ENCODE data around the gene PRKAR2B. TPM values are rescaled to one million over a fixed set of nuclear protein-coding genes. Genes with fewer than 3 reads are reported as not detected.
"Not testable (repeated sequence)": the region's sequence is repeated elsewhere in the genome, so short reads cannot be mapped to it uniquely, and the experiment has no call there.

PRKAR2B gene
- total RNA-seq, 1 experiment from 2014 or later: 14.3 TPM

GRCh38 chr7:107099154-107099553 is 54.6 kb downstream of the PRKAR2B start:
- H3K4me3 ChIP-seq; H3K27ac ChIP-seq; H3K27me3 ChIP-seq; H3K4me1 ChIP-seq; H3K36me3 ChIP-seq; DNase-seq; H3K9me3 ChIP-seq (replicated peaks): not testable (repeated sequence)

GRCh38 chr7:107100824-107101223 is 56.3 kb downstream of the PRKAR2B start:
- Histone ChIP-seq H3K4me3 (no peak overlapping the region), H3K36me3 (no peaks in the 10 kb centered on the region), H3K27me3 (no peaks in the 10 kb centered on the region), H3K4me1 (no peaks in the 10 kb centered on the region), H3K27ac (no peak overlapping the region), H3K9me3 (replicated peaks) (no peaks in the 10 kb centered on the region)
- DNase-seq: no peak

- H3K27me3 ChIP-seq: no peaks in the 10 kb centered on the region
- H3K9me3 ChIP-seq (replicated peaks): no peaks in the 10 kb centered on the region
- H3K27ac ChIP-seq: no peak overlapping the region
- no peak for DNase-seq
- no peak overlapping the region for H3K4me3 ChIP-seq
- no peaks in the 10 kb centered on the region for H3K36me3 ChIP-seq
- no peaks in the 10 kb centered on the region for H3K4me1 ChIP-seq
Measured at GRCh38 chr7:107103369-107103768, 58.9 kb downstream of the PRKAR2B start.

- Histone ChIP-seq H3K27me3 (no peaks in the 10 kb centered on the region), H3K36me3 (no peaks in the 10 kb centered on the region), H3K9me3 (replicated peaks) (no peaks in the 10 kb centered on the region), H3K4me3 (no peak overlapping the region), H3K27ac (no peak overlapping the region), H3K4me1 (no peaks in the 10 kb centered on the region)
- DNase-seq: no peak
Measured at GRCh38 chr7:107104801-107105200, 60.3 kb downstream of the PRKAR2B start.

GRCh38 chr7:107105591-107106245 is 61.2 kb downstream of the PRKAR2B start:
- Histone ChIP-seq H3K9me3 (replicated peaks) (no peaks in the 10 kb centered on the region), H3K4me3 (no peak overlapping the region), H3K27me3 (no peaks in the 10 kb centered on the region), H3K27ac (no peak overlapping the region), H3K4me1 (no peaks in the 10 kb centered on the region), H3K36me3 (no peaks in the 10 kb centered on the region)
- DNase-seq: no peak

- no peak overlapping the region for H3K27ac ChIP-seq
- H3K9me3 ChIP-seq (replicated peaks): no peaks in the 10 kb centered on the region
- no peaks in the 10 kb centered on the region for H3K4me1 ChIP-seq
- no peaks in the 10 kb centered on the region for H3K36me3 ChIP-seq
- no peaks in the 10 kb centered on the region for H3K27me3 ChIP-seq
- H3K4me3 ChIP-seq: no peak overlapping the region
- DNase-seq: no peak
Measured at GRCh38 chr7:107108793-107109371, 64.4 kb downstream of the PRKAR2B start.

GRCh38 chr7:107109955-107110354 is 65.5 kb downstream of the PRKAR2B start:
- Histone ChIP-seq H3K36me3 (no peaks in the 10 kb centered on the region), H3K9me3 (replicated peaks) (no peaks in the 10 kb centered on the region), H3K4me3 (no peak overlapping the region), H3K27ac (no peak overlapping the region), H3K4me1 (no peaks in the 10 kb centered on the region), H3K27me3 (no peaks in the 10 kb centered on the region)
- DNase-seq: no peak

- H3K36me3 ChIP-seq: no peaks in the 10 kb centered on the region
- no peak overlapping the region for H3K4me3 ChIP-seq
- H3K9me3 ChIP-seq (replicated peaks): no peaks in the 10 kb centered on the region
- no peak overlapping the region for H3K27ac ChIP-seq
- H3K27me3 ChIP-seq: no peaks in the 10 kb centered on the region
- no peak for DNase-seq
- no peaks in the 10 kb centered on the region for H3K4me1 ChIP-seq
Measured at GRCh38 chr7:107111196-107111595, 66.7 kb downstream of the PRKAR2B start.

GRCh38 chr7:107113866-107114265 is 69.4 kb downstream of the PRKAR2B start:
- Histone ChIP-seq H3K4me3 (no peak overlapping the region), H3K36me3 (no peaks in the 10 kb centered on the region), H3K9me3 (replicated peaks) (no peaks in the 10 kb centered on the region), H3K4me1 (no peaks in the 10 kb centered on the region), H3K27me3 (no peaks in the 10 kb centered on the region), H3K27ac (no peak overlapping the region)
- no peak for DNase-seq

- Histone ChIP-seq H3K36me3 (no peaks in the 10 kb centered on the region), H3K4me1 (no peaks in the 10 kb centered on the region), H3K9me3 (replicated peaks) (no peaks in the 10 kb centered on the region), H3K4me3 (no peak overlapping the region), H3K27me3 (no peaks in the 10 kb centered on the region), H3K27ac (no peak overlapping the region)
- no peak for DNase-seq
Measured at GRCh38 chr7:107115114-107115513, 70.6 kb downstream of the PRKAR2B start.

GRCh38 chr7:107115762-107116540 is 71.4 kb downstream of the PRKAR2B start:
- Histone ChIP-seq H3K36me3 (no peaks in the 10 kb centered on the region), H3K27ac (no peak overlapping the region), H3K4me3 (no peak overlapping the region), H3K27me3 (no peaks in the 10 kb centered on the region), H3K4me1 (no peaks in the 10 kb centered on the region), H3K9me3 (replicated peaks) (no peaks in the 10 kb centered on the region)
- DNase-seq: no peak

- H3K4me3 ChIP-seq: no peak overlapping the region
- no peaks in the 10 kb centered on the region for H3K36me3 ChIP-seq
- H3K27ac ChIP-seq: no peak overlapping the region
- no peaks in the 10 kb centered on the region for H3K27me3 ChIP-seq
- no peaks in the 10 kb centered on the region for H3K9me3 ChIP-seq (replicated peaks)
- no peaks in the 10 kb centered on the region for H3K4me1 ChIP-seq
- no peak for DNase-seq
Measured at GRCh38 chr7:107118109-107118900, 73.8 kb downstream of the PRKAR2B start.

- no peak overlapping the region for H3K4me3 ChIP-seq
- no peaks in the 10 kb centered on the region for H3K36me3 ChIP-seq
- DNase-seq: no peak
- no peaks in the 10 kb centered on the region; the same call in 1 of the 2 replicates for H3K9me3 ChIP-seq (replicated peaks)
- H3K27me3 ChIP-seq: no peaks in the 10 kb centered on the region
- no peak overlapping the region for H3K27ac ChIP-seq
- no peaks in the 10 kb centered on the region for H3K4me1 ChIP-seq
Measured at GRCh38 chr7:107119376-107120105, 75.0 kb downstream of the PRKAR2B start.

GRCh38 chr7:107122486-107122911 is 78.0 kb downstream of the PRKAR2B start:
- no peaks in the 10 kb centered on the region for H3K27me3 ChIP-seq
- H3K36me3 ChIP-seq: no peaks in the 10 kb centered on the region
- no peaks in the 10 kb centered on the region; the same call in 1 of the 2 replicates for H3K9me3 ChIP-seq (replicated peaks)
- no peak for DNase-seq
- H3K27ac ChIP-seq: no peak overlapping the region
- H3K4me3 ChIP-seq: no peak overlapping the region
- no peaks in the 10 kb centered on the region for H3K4me1 ChIP-seq
